IMR-90 (cell line): ENCODE data around the gene SUN1. TPM values are rescaled to one million over a fixed set of nuclear protein-coding genes. Genes with fewer than 3 reads are reported as not detected.

ENCODE experiments used
- ATAC-seq: fragments of 200-7000 bp; cut with Tn5 transposase; 2 replicates; pipeline ENCODE4 v1.9.1; 2020; ENCODE audit warnings: low read depth, mild to moderate bottlenecking, moderate library complexity
- BruUV-seq: library from RNA; stranded (reverse); fragments of 400-500 nt; replicated peaks from 2 replicates; lab custom pipeline; 2021; lab: Mats Ljungman, UMichigan
- CTCF ChIA-PET: fragments of 300-600 bp; formaldehyde crosslinking; extraction: SDS; loops from one replicate; lab custom pipeline; 2021; ENCODE audit warnings: antibody characterized with exemption; lab: Yijun Ruan, JAX
- POLR2A ChIA-PET: fragments of 300-600 bp; sonication (Branson Sonifier 250); formaldehyde crosslinking; loops from one replicate; lab custom pipeline; 2022; ENCODE audit warnings: antibody characterized with exemption; ENCODE audit not compliant: unreplicated experiment; lab: Charles Lee
- DNase-seq: peaks from one replicate; pipeline ENCODE4 v3.0.0; 2013
- H2AFZ ChIP-seq: replicated peaks from 2 replicates; pipeline ENCODE3; 2013; ENCODE audit warnings: low read length, mild to moderate bottlenecking; ENCODE audit not compliant: poor library complexity
- H2AK5ac ChIP-seq: 2 replicates; pipeline ENCODE4 v1.6.1; 2013; ENCODE audit warnings: low read depth, low read length, inconsistent platforms
- H2AK9ac ChIP-seq: replicated peaks from 2 replicates; pipeline ENCODE3; 2013; ENCODE audit warnings: mild to moderate bottlenecking, low read depth, low read length, moderate library complexity; ENCODE audit not compliant: poor library complexity
- H2BK120ac ChIP-seq: 2 replicates; pipeline ENCODE4 v1.6.1; 2013; ENCODE audit warnings: low read depth, low read length, inconsistent platforms
- H2BK15ac ChIP-seq: 3 replicates; pipeline ENCODE4 v1.6.1; 2013; ENCODE audit warnings: low read depth, low read length, inconsistent platforms
- H2BK20ac ChIP-seq: 2 replicates; pipeline ENCODE4 v1.6.1; 2013; ENCODE audit warnings: low read depth, mild to moderate bottlenecking, inconsistent platforms, low read length, moderate library complexity
- H2BK5ac ChIP-seq: 2 replicates; pipeline ENCODE4 v1.6.1; 2013; ENCODE audit warnings: mild to moderate bottlenecking, low read depth, low read length, inconsistent platforms; ENCODE audit not compliant: poor library complexity, severe bottlenecking
- H3K14ac ChIP-seq: replicated peaks from 2 replicates; pipeline ENCODE4 v1.6.1; 2013; ENCODE audit warnings: low read depth, low read length, inconsistent platforms
- H3K18ac ChIP-seq: 2 replicates; pipeline ENCODE4 v1.6.1; 2013; ENCODE audit warnings: low read depth, low read length, control low read depth
- H3K23ac ChIP-seq: 2 replicates; pipeline ENCODE4 v1.6.1; 2013; ENCODE audit warnings: low read depth, low read length, inconsistent platforms
- H3K27ac ChIP-seq: 2 replicates; pipeline ENCODE4 v1.5.1; 2013; ENCODE audit warnings: mild to moderate bottlenecking, control low read depth, low read length; ENCODE audit not compliant: insufficient read depth
- H3K27me3 ChIP-seq: 2 replicates; pipeline ENCODE4 v1.6.1; 2013; ENCODE audit warnings: low read length; ENCODE audit not compliant: control insufficient read depth, insufficient read depth
- H3K36me3 ChIP-seq: 2 replicates; pipeline ENCODE4 v1.6.1; 2013; ENCODE audit warnings: low read length, mixed read lengths; ENCODE audit not compliant: control insufficient read depth, insufficient read depth
- H3K4ac ChIP-seq: 2 replicates; pipeline ENCODE4 v1.6.1; 2013; ENCODE audit warnings: low read depth, low read length, inconsistent platforms
- H3K4me1 ChIP-seq: 2 replicates; pipeline ENCODE4 v1.6.1; 2013; ENCODE audit warnings: low read length, mixed read lengths; ENCODE audit not compliant: control insufficient read depth, insufficient read depth
- H3K4me2 ChIP-seq: 2 replicates; pipeline ENCODE4 v1.6.1; 2013; ENCODE audit warnings: low read depth, mild to moderate bottlenecking, control low read depth, low read length, moderate library complexity
- H3K4me3 ChIP-seq: 2 replicates; pipeline ENCODE4 v1.5.1; 2013; ENCODE audit warnings: low read depth, mild to moderate bottlenecking, control low read depth, low read length, moderate library complexity; ENCODE audit not compliant: insufficient read depth
- H3K56ac ChIP-seq: 2 replicates; pipeline ENCODE4 v1.6.1; 2013; ENCODE audit warnings: low read length, inconsistent platforms; ENCODE audit not compliant: insufficient read depth; ENCODE audit errors: extremely low read depth
- H3K79me1 ChIP-seq, 2 experiments: 2 replicates each; pipeline ENCODE4 v1.6.1; 2013; ENCODE audit warnings: low read length in 2 of 2, inconsistent platforms in 1 of 2, low read depth in 1 of 2
- H3K9ac ChIP-seq: 2 replicates; pipeline ENCODE4 v1.6.1; 2013; ENCODE audit warnings: low read depth, low read length, control low read depth
- H3K9me1 ChIP-seq: 2 replicates; pipeline ENCODE4 v1.6.1; 2013; ENCODE audit warnings: low read length, inconsistent platforms; ENCODE audit not compliant: insufficient read depth
- H3K9me3 ChIP-seq: 2 replicates; pipeline ENCODE4 v1.6.1; 2013; ENCODE audit warnings: low read length; ENCODE audit not compliant: control insufficient read depth, insufficient read depth
- H4K20me1 ChIP-seq: 2 replicates; pipeline ENCODE4 v1.6.1; 2013; ENCODE audit warnings: low read length, inconsistent platforms; ENCODE audit not compliant: insufficient read depth
- H4K5ac ChIP-seq: 2 replicates; pipeline ENCODE4 v1.6.1; 2013; ENCODE audit warnings: mild to moderate bottlenecking, low read depth, low read length, control low read depth
- H4K8ac ChIP-seq, 2 experiments: 2 replicates each; pipeline ENCODE4 v1.6.1; 2013; ENCODE audit warnings: low read depth in 2 of 2, low read length in 2 of 2, control low read depth in 1 of 2, inconsistent platforms in 1 of 2
- H4K91ac ChIP-seq: 2 replicates; pipeline ENCODE4 v1.6.1; 2013; ENCODE audit warnings: low read depth, low read length, inconsistent platforms; ENCODE audit not compliant: insufficient read depth
- BHLHE40 ChIP-seq: fragments of 150-350 bp; IDR thresholded peaks from 2 replicates; pipeline ENCODE4 v1.6.1; 2016; ENCODE audit warnings: mild to moderate bottlenecking, low read depth, low read length
- CEBPB ChIP-seq: IDR thresholded peaks from 2 replicates; pipeline ENCODE4 v1.6.1; 2012; ENCODE audit warnings: low read depth, low read length, improper control_type of control experiment
- FOS ChIP-seq: fragments of 150-350 bp; IDR thresholded peaks from 2 replicates; pipeline ENCODE4 v1.6.1; 2016; ENCODE audit warnings: low read depth, low read length
- MAFK ChIP-seq: IDR thresholded peaks from 2 replicates; pipeline ENCODE4 v1.6.1; 2012; ENCODE audit warnings: low read depth, low read length, improper control_type of control experiment
- MAZ ChIP-seq: IDR thresholded peaks from 2 replicates; pipeline ENCODE4 v1.6.1; 2012; ENCODE audit warnings: low read depth, mild to moderate bottlenecking, low read length, improper control_type of control experiment, moderate library complexity, borderline replicate concordance
- MXI1 ChIP-seq: IDR thresholded peaks from 2 replicates; pipeline ENCODE4 v1.6.1; 2012; ENCODE audit warnings: low read depth, mild to moderate bottlenecking, low read length, moderate library complexity, borderline replicate concordance
- NFE2L2 ChIP-seq: fragments of 150-350 bp; IDR thresholded peaks from 2 replicates; pipeline ENCODE4 v1.6.1; 2016; ENCODE audit warnings: low read depth, mild to moderate bottlenecking, low read length
- POLR2A ChIP-seq: IDR thresholded peaks from 2 replicates; pipeline ENCODE4 v1.6.1; 2012; ENCODE audit warnings: mild to moderate bottlenecking, low read depth, low read length
- RAD21 ChIP-seq: IDR thresholded peaks from 2 replicates; pipeline ENCODE4 v1.6.1; 2012; ENCODE audit warnings: low read length, improper control_type of control experiment
- RCOR1 ChIP-seq: IDR thresholded peaks from 2 replicates; pipeline ENCODE4 v1.6.1; 2012; ENCODE audit warnings: mild to moderate bottlenecking, low read length, improper control_type of control experiment; ENCODE audit not compliant: insufficient replicate concordance
- RFX5 ChIP-seq: IDR thresholded peaks from 2 replicates; pipeline ENCODE4 v1.8.0; 2012; ENCODE audit warnings: low read depth, mild to moderate bottlenecking, low read length, moderate library complexity
- SMC3 ChIP-seq: fragments of 150-350 bp; IDR thresholded peaks from 2 replicates; pipeline ENCODE4 v1.6.1; 2016; ENCODE audit warnings: low read depth, mild to moderate bottlenecking, antibody characterized with exemption, low read length, moderate library complexity
- WGBS, 2 experiments: methylation state at CpG; one replicate each; pipeline versions ENCODE4 v1.1.5 to v1.1.7; 2013; ENCODE audit warnings: missing lambda C conversion rate in 2 of 2; ENCODE audit not compliant: insufficient read length in 1 of 2; ENCODE audit errors: extremely low coverage in 2 of 2; 5-methylcytosine and 5-hydroxymethylcytosine counted together
- dilution Hi-C: fragments of 300-500 bp; cut with HindIII; formaldehyde crosslinking; loops from one replicate; pipeline ENCODE4 v1.14.3; 2018; ENCODE audit warnings: low sequenced_read_pairs; ENCODE audit not compliant: unreplicated experiment
- in situ Hi-C: fragments of 300-500 bp; cut with MboI; formaldehyde crosslinking; loops from 3 replicates; pipeline ENCODE4 v1.14.3; 2019; ENCODE audit warnings: low sequenced_read_pairs, inconsistent platforms, mixed read lengths
- intact Hi-C: fragments of 100-400 bp; cut with micrococcal nuclease; formaldehyde crosslinking; loops from 2 replicates; pipeline ENCODE4 v1.10.0; 2022
- polyA plus RNA-seq, 3 experiments: library from polyadenylated mRNA; depleted of rRNA; stranded (reverse); fragments of >200 nt; gene quantifications; 2 replicates each; pipeline ENCODE4 v1.2.3, GENCODE V29; 2012; ENCODE audit warnings: low replicate concordance in 1 of 3
- total RNA-seq: library from RNA; depleted of rRNA; stranded (reverse); fragments of >200 nt; gene quantifications from 2 replicates; pipeline ENCODE4 v1.2.3, GENCODE V29; 2012

Gene SUN1
- total and polyA plus RNA-seq, 2 of the 4 experiments (the other 2 are of a cell fraction): 113 to 239 TPM

DNA sequence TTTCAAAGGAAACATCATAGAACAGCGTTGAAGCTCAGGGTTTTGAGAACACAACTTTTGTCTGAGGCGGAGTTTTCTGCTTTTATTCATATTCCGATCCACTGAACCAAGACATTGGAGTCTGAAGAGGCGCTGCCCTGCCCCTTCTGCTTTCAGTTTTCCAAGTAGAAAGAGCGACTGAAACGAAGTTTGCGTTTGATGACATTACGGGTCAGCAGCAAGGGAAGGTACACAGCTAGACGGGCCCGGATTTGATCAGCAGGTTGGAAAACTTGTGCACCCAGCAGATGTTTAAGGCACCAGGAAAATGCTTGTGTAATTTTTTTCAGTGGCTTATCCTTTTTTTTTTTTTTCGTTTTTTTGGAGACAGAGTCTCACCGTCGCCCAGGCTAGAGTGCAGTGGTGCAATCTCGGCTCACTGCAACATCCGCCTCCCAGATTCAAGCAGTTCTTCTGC lies 720 bp downstream of the SUN1 start (continued):
- TF ChIP-seq POLR2A: no peak
- no peak for TF ChIP-seq SMC3
- TF ChIP-seq BHLHE40: no peak
- no peak for TF ChIP-seq RAD21

GRCh38 chr7:833601-834258 lies 1.5 kb downstream of the SUN1 start:
- intact Hi-C loops: no loop called here
- H3K9ac ChIP-seq: no peak overlapping the region
- POLR2A ChIA-PET: no interaction called here

More at GRCh38 chr7:833601-834258, 1.5 kb downstream of the SUN1 start:
- no peak overlapping the region; a peak in 1 of 4 replicates for H4K8ac ChIP-seq
- H3K18ac ChIP-seq: no peak overlapping the region
- H4K5ac ChIP-seq: no peak overlapping the region
- H2BK20ac ChIP-seq: no peak overlapping the region
- no peak overlapping the region for H3K27ac ChIP-seq
- dilution Hi-C loops (no loop called here), in situ Hi-C loops (no loop called here)
- no peak overlapping the region for H3K23ac ChIP-seq
- H3K9me1 ChIP-seq: peaks cover 21% of the 10 kb centered on the region
- no CpG with 5 or more reads among the region's 8 CpGs for WGBS, 2 experiments
- peaks cover 28 to 84% of the 10 kb centered on the region in 2 experiments for H3K79me1 ChIP-seq
- peak; percentile 30 for DNase-seq
- H2AK5ac ChIP-seq: peak overlapping the region; percentile 31; the same call in 1 of the 2 replicates
- no peaks in the 10 kb centered on the region for H3K9me3 ChIP-seq
- TF ChIP-seq RFX5 (no peak), SMC3 (no peak), FOS (no peak), CEBPB (no peak), NFE2L2 (no peak), MAZ (no peak), MAFK (no peak), RAD21 (no peak), MXI1 (no peak), RCOR1 (no peak), BHLHE40 (no peak)
- peak overlapping the region; percentile 18; the same call in 1 of the 3 replicates for H2BK15ac ChIP-seq
- H4K20me1 ChIP-seq: peaks cover 62% of the 10 kb centered on the region
- no peak for ATAC-seq
- H3K56ac ChIP-seq: no peak overlapping the region
- no peak overlapping the region for H3K4ac ChIP-seq
- H4K91ac ChIP-seq: no peak overlapping the region
- H3K4me2 ChIP-seq: no peak overlapping the region
- no peak overlapping the region for H2AFZ ChIP-seq
- H3K36me3 ChIP-seq: peaks cover 10% of the 10 kb centered on the region
- CTCF ChIA-PET: interaction anchor here (1.1 kb wide), 1 partner anchor 9 kb away, joined by 3 read pairs; no protein-coding TSS in a partner anchor
- H3K27me3 ChIP-seq: no peaks in the 10 kb centered on the region
- H3K4me3 ChIP-seq: no peak overlapping the region
- BruUV-seq: no TSS peak
- no peak overlapping the region for H2BK5ac ChIP-seq
- H3K4me1 ChIP-seq: peaks cover 22% of the 10 kb centered on the region
- H3K14ac ChIP-seq: peak overlapping the region; percentile 3
- no peak overlapping the region for H2AK9ac ChIP-seq
- no peak overlapping the region for H2BK120ac ChIP-seq
